Loucy (cell line): ENCODE data around the gene ST6GALNAC1.

Experiments used
- EZH2phosphoT487 ChIP-seq: fragments of 200-600 bp; IDR thresholded peaks from 2 replicates; pipeline ENCODE4 v1.6.1; 2018; ENCODE audit warnings: antibody characterized with exemption, mild to moderate bottlenecking, moderate library complexity, borderline replicate concordance
- TF ChIP-seq, protein P1 (sequence below): fragments of 200-600 bp; sonication (generic); conservative IDR thresholded peaks from 2 replicates; pipeline ENCODE4 v1.5.1; 2014; ENCODE audit warnings: mild to moderate bottlenecking, antibody characterized with exemption, low read length

DNA sequence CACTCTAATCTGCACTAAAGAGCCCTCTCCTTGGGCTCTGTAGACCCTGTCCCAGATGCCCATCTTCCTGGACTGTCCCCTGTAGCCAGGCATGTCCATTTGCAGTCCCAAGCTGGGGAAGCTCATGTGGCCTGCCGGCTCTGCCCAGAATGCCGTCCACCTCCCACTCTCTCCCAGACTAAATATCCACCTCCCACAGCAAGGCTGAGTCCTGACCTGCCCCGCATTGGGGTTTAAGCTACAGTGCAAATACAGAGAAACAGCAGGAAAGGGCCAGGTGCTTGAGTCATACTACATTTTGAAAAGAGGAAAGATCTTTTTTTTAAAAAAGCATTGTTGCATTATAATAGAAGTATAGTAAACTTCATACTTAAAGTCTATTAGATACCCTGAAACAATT lies 60.9 kb downstream of the ST6GALNAC1 start:
- TF ChIP-seq, protein P1, sequence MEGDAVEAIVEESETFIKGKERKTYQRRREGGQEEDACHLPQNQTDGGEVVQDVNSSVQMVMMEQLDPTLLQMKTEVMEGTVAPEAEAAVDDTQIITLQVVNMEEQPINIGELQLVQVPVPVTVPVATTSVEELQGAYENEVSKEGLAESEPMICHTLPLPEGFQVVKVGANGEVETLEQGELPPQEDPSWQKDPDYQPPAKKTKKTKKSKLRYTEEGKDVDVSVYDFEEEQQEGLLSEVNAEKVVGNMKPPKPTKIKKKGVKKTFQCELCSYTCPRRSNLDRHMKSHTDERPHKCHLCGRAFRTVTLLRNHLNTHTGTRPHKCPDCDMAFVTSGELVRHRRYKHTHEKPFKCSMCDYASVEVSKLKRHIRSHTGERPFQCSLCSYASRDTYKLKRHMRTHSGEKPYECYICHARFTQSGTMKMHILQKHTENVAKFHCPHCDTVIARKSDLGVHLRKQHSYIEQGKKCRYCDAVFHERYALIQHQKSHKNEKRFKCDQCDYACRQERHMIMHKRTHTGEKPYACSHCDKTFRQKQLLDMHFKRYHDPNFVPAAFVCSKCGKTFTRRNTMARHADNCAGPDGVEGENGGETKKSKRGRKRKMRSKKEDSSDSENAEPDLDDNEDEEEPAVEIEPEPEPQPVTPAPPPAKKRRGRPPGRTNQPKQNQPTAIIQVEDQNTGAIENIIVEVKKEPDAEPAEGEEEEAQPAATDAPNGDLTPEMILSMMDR, result no peak
- TF ChIP-seq EZH2phosphoT487, result no peak
